Stimulated activated CD4-positive, alpha-beta T cell treated with anti-CD3 and anti-CD28 coated beads, Interleukin-1b, Interleukin-23, amount 100 ng/mL, for 4 hours (primary cell): ENCODE results near the gene POLA1.
"Not testable (repeated sequence)": the region's sequence is repeated elsewhere in the genome, so short reads cannot be mapped to it uniquely, and the experiment has no call there.

Source experiments
- DNase-seq, 2 donors: peaks; one replicate each; pipeline ENCODE4 v3.0.0-alpha.2; 2020; ENCODE audit warnings: low read depth in 2 of 2

Gene POLA1, protein sequence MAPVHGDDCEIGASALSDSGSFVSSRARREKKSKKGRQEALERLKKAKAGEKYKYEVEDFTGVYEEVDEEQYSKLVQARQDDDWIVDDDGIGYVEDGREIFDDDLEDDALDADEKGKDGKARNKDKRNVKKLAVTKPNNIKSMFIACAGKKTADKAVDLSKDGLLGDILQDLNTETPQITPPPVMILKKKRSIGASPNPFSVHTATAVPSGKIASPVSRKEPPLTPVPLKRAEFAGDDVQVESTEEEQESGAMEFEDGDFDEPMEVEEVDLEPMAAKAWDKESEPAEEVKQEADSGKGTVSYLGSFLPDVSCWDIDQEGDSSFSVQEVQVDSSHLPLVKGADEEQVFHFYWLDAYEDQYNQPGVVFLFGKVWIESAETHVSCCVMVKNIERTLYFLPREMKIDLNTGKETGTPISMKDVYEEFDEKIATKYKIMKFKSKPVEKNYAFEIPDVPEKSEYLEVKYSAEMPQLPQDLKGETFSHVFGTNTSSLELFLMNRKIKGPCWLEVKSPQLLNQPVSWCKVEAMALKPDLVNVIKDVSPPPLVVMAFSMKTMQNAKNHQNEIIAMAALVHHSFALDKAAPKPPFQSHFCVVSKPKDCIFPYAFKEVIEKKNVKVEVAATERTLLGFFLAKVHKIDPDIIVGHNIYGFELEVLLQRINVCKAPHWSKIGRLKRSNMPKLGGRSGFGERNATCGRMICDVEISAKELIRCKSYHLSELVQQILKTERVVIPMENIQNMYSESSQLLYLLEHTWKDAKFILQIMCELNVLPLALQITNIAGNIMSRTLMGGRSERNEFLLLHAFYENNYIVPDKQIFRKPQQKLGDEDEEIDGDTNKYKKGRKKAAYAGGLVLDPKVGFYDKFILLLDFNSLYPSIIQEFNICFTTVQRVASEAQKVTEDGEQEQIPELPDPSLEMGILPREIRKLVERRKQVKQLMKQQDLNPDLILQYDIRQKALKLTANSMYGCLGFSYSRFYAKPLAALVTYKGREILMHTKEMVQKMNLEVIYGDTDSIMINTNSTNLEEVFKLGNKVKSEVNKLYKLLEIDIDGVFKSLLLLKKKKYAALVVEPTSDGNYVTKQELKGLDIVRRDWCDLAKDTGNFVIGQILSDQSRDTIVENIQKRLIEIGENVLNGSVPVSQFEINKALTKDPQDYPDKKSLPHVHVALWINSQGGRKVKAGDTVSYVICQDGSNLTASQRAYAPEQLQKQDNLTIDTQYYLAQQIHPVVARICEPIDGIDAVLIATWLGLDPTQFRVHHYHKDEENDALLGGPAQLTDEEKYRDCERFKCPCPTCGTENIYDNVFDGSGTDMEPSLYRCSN (N-terminal part only)

DNA sequence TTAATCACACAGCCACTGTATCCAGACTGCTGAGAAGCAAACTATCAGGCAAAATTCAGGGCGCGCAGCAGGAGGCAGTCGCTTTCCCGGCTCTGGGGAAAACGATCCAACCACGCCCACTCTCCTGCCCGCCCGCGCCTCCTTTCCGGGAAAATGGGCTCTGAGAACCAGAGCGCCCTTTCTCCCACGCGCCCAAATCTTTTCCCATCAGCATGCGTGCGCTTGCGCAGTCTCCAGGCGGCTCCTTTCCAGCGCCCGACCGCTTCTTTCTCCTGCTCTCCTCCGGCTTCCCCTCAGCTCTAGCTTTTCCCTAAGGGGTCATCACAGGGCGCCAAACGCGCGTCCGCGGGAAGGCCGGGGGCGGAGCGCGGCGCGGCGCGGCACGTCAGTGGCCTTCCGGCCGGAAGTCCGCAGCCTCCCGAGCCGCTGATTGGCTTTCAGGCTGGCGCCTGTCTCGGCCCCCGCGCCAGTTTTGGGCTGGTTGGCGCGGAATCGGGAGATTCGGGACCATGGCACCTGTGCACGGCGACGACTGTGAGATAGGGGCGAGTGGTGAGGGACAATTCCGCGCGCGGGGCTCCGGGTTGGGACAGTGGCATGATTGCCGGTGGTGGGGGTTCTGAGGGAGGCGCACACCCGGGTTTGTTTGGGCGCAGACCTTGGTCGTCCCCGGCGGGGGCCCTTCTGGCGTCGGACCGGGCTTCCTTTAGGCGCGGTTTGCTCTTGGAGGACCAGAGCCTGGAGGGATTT is at the start of gene POLA1:
TSS of gene POLA1 (plus strand) at position 466 of the 750 bp plus-strand sequence. CDS start at position 510, 44 bp downstream.
- peak; percentile 28 to 62 for DNase-seq

DNA sequence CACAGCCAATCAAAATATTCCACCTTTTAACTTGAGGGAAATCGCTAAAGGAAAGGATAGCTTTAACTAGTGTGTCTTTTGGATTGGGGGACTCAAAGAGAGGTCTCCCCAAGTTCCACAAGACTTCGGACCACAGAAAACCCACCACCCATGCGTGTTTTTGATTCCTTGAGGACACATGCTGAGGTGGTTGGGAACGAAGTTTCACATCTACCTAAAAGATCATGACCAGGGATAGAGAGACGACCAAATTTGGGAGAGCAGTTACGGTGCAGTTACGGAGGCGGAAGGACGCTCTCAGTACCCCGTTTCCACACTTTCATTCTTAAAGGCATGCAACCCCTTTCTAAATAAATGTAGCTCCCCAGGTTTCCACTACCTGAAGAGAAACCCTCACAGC is 47.7 kb upstream of the POLA1 start:
- DNase-seq, result no peak

DNA sequence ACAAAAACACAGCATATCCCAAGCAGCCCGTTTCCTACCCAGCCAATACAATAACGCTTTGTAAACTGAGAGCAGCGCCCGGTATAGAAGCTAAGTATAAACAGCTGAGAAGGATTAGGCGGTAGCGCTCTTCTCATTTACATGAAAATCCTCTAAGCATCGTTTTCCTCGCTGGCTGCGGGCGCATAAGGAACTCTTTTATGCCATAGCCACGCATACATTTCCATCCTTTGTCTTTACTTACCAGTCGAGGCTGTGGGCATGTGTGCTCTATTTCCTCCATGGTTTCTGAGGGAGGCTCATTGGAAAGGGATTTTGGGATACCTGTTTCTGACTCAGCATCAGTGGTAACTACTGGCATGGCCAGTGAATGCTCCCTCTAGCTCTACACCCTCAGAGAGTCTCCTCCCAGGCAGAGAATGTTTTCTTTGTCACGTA is 47.0 kb upstream of the POLA1 start:
- no peak for DNase-seq

DNA sequence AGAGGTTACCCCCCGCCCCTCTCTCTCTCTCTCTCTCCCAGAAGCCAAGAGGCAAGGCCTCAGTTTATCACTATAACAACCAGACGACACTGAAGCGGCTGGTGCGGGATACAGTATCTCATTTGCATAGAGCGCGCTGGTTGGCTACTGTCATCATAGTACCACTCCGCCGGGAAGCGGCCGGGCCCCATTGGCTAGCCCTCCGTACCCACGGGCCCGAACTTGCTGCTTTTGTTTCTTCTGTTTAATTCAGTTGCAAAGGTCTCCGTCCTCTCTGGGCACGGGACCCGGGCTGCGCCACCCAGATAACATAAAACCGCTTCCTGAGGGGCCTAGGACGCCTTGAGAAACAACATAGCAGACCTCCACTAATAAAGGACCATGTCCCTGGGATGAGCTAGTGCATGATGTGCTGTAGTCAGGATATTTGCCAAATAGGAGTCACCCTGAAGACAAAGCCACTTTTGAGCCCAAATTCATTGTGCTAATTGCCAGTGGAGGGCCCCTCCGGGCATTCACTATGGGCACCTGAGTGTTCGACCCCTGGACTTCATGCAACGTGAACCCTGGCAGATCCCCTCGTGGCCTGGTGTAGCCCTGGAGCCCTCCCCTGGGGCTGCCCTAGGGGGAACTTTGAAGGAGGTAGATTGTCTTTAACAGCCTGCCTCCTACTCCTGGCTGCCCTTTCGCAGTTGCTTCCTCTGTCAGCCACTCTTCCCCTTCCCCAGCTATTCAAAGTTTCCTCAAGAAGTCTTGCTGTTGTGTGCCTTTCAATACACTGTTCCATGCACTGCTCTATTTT is 46.3 kb upstream of the POLA1 start, which contains the start of gene PCYT1B:
TSS of gene PCYT1B (minus strand) at position 91 of the 802 bp plus-strand sequence. CDS start 242 bp downstream, outside the sequence.
- peak; percentile 18 to 41 for DNase-seq

DNA sequence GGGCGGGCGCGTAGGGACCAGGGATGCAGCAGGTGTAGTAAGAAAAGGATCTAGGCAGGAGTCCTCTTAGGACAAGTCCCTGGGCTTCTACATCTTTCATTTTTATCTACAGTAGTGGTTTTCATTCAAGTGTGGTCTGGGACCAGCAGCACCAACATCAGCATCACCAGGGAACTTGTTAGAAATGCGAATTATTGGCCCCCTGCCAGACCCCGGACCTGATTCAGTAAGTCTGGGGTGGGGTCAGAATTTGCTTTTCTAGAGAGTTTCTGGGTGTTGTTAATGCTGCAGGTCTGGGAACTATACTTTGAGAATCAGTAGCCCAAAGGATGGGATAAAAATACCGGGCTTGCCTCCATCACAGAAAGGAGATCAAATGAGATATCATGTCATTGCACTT is 45.2 kb upstream of the POLA1 start:
- DNase-seq, result no peak

DNA sequence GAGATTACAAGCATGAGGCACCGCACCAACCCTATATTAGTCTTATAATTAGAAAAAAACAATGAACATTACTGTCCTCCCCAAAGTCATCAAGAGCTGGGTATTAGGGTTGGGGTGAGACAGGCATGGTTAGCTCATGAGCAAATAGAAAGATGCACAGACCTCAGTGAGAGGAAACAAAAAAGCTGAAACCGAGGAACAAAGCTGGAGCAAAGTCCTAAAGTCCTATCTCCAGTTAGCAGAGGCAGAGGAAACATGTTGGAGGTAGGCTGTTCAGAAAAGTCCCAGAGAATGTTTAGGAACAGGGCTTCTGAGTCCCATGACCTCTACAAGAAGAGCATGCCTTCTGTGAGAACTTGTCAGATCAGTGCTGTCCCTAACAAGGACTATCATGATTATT is 41.9 kb upstream of the POLA1 start:
- no peak for DNase-seq

DNA sequence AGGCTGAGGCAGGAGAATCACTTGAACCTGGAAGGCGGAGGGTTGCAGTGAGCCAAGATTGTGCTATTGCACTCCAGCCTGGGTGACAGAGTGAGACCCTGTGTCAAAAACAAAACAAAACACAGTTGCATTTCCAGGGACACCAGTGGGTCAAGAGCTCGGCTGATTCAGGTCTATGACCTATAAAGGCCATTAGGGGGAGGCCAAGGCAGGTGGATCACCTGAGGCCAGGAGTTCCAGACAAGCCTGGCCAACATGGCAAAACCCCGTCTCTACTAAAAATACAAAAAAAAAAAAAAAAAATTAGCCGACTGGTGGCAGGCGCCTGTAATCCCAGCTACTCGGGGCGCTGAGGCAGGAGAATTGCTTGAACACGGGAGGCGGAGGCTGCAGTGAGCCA is 38.0 kb upstream of the POLA1 start:
- not testable (repeated sequence) for DNase-seq

DNA sequence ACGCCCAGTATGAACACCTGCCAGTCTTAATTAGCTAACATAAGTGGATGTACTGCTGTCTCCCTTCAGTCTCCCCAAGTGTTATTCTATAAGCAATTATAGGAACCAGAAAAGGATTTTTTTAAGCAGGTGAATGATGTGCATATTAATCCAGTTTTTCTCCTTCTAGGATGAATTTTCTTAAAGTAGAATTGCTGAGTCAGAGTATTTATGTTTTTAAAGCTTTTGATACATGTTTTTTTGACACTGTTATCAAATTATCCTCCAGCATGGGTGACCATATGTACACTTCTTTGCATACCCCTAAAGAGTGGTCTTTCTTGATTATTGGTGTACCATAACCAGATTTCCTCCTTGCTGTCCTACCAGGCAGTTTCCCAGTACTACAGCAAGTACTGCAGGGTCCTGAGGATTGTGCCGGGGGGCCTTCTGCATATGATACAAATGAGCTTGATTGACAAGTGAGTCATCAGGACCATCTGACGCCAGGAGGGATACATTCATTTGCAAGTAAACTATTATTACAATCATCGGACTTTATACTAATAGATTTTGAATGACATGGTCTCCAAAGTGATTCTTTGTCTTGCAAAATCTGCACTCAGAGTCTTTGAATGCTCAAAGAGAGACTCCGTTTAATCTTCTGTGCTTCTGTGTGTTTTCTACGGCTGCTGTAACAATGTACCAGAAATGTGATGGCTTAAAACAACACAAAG is 35.9 kb upstream of the POLA1 start:
- DNase-seq, result no peak

DNA sequence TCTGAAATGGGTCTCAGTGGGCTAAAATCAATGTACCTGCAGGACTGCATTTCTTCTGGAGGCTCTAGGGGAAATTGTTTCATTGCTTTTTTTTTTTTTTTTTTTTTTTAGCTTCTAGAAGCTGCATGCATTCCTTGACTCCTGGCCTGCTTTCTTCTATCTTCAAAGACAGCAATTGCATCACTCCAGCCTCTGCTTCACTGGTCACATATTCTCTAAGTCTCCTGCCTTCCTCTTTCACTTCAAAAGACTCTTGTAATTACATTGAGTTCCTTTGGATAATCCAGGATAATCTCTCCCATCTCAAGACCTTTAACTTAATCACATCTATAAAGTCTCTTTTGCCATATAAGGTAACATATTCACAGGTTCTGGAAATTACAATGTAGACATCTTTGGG is 35.3 kb upstream of the POLA1 start:
- DNase-seq, result no peak

DNA sequence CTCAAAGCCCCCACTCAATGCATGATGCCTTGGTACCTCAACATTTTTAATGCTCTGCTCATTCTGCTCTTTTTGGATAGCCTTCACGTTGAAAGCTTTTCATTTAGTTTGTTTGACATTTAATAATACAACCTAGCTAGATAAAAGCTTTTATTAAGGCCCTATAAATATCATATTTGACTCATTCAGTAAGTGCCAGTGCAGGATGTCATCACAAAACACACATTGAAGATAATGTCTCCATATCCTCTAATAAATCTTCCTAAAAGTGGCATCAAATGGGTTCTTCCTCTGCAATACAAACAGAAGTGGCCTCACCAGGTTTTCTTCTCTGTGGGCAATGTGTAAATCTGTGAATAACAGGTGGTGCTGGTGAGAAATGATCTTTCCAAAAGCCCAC is 34.6 kb upstream of the POLA1 start:
- DNase-seq, result no peak

DNA sequence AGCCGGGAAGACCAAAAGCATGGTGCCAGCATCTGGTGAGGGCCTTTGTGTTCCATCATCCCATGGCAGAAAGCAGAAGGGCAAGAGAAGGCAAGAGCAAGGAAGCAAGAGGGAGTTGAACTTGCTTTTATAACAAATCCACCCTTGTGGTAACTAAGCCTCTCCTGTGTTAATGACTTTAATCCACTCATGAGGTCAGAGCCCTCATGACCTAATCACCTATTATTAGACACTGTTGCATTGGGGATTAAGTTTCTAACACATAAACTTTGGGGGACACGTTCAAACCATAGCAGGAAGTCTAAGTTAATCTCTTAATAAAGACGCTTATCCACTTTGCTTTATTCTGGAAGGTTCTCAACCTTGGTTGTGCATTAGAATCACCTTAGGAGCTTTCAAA is 34.1 kb upstream of the POLA1 start:
- DNase-seq, result no peak

DNA sequence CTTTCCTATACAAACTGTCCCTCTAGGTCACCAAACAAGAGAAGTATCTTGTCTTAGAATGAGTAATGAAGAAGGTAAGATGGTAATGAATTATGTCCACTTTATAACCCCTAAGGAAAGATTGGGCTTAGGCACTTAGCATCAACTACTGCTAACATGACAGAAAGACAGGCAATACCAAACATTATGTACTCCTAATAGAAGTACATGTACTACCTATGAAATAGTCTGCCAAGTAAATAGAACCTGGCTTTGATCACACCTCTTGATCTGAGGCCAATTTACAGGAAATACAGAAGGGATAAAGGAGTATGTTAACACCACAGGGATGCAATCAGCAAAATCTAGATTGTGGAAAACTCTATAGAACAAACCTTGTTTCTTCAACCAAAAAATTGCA is 32.4 kb upstream of the POLA1 start:
- no peak for DNase-seq

DNA sequence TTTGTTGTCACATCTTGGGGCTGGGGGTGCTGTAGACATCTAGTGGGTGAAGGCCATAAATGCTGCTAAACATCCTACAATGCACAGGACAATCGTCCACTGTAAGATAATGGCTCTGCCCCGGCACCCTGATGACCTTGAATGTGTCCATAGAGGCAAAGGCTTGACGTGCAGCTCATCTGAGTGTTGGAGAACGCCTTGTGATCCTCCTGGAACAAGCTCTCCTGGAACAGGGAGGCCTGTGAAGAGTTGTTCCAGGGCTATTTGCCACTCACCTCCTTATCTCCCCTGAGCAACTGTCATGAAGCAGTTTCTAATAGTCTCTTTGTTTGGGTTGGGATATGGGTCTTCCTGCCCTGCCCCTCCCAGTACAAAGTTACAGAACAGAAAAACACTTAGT is 31.4 kb upstream of the POLA1 start:
- DNase-seq, result no peak

DNA sequence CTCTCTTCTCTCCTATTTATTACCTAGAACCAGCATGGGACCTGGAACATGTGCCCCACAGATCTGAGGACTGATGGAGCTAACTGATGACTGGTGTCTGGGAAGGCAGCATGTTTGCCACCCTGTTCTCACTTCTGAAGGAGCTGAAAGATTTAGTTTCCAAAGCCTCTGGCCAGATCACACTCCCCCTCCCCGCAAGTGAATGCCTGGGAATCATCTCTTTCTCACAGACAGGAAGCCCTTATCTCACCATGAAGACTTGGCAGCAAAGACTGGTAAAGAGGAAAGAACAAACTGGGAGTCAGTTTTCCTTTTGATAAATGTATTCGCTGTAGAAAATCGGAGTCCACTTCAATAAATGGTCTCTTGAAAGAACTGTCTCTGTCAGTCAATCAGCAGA is 25.6 kb upstream of the POLA1 start:
- no peak for DNase-seq

DNA sequence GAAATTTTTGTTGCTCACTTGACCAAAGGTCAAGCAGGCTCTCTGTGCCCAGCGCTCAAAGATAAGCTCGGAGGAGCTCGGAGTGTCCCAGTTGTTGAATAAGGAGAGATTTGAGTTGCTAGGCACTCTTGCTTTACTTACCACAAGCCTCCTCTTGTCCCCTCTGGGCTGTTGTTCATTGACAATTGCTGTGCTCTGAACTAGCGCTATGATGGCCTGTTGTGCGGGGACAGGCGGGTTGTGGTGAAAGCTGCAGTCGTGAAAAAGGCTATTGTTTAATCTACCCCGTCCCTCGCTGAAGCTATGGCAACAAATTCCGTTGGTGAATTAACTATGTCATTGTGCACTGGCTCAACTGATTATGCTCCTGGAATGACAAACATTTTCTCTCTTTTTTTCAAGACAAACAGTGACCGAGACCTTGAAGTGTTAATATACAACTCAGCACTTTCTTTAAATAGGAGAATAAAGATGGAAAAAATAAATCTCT is 21.0 kb upstream of the POLA1 start:
- no peak for DNase-seq

DNA sequence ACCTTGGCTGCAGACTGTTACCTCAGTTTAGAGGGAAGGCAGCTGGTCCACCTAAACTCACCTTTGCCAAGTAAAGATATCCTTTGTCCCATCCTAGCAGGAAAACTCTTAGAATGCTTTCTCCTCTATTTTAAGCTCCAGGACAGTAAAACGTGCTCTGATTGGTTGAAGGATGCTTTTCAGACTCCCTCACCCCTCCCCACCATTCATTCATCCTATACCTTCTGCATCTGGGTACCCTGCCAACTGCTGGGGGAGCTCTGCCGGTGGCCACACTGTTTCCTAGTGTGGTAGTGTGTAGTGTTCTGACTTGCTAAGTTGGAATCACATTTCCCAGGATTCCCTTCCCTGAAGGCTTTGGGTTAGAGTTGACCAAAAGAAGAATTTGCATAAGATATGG is 20.3 kb upstream of the POLA1 start:
- no peak for DNase-seq

DNA sequence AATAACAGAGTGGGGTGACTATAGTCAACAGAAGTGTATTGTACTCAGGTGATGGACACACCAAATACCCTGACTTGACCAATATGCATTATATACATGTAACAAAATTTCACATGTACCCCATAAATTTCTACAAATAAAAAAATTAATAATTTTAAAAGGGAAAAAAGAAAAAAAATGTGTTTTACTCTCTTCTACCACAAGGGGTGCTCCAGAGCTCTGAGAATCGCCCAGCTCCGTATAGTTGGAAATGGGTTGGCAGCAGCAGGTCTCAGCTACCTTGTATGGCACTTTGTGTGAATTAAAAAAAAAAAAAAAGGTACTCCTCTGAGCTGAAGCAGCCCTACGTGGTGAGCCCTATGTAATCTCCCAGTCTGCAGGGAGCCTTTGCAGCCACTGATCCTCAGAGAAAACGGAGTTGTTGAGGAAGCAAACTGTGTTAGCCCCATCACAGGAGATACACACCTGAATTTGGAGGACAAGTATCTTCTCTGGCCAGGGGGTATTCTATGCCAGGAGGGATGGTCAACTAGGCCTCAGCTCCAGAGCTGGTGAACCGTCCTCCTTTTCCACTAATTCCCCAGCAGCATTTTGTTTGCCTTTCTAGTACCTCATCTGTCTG is 17.2 kb upstream of the POLA1 start:
- no peak for DNase-seq

DNA sequence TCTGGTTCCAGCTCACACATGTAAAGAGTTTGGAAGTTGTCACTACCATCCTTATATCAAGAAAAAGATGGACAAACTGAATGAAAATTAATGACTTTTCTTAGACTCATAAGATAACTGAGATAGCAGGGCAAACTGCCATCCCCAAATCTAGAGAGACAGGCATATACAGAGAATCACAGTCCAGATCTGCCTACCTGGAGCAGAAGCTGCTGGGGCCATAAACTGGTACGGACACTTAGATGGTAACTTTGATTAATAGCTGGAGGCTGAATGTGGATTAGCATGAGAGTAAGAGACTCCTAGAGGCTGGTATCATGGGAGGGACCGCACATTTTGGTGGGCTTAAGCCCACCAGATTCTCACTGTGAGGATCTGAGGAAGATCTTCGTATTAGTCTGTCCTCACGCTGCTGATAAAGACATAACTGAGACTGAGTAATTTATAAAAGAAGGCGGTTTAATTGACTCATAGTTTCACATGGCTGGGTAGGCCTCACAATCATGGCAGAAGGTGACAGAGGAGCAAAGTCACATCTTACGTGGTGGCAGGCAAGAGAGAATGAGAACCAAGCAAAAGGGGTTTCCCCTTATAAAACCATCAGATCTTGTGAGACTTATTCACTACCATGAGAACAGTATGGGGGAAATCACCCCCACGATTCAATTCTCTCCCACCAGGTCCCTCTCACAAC is 10.8 kb upstream of the POLA1 start:
- no peak for DNase-seq
